HG02840 (cell line): ENCODE results near the gene MEGF9.
"Not testable (repeated sequence)": the region's sequence is repeated elsewhere in the genome, so short reads cannot be mapped to it uniquely, and the experiment has no call there.

Experiments
- ATAC-seq: cut with Tn5 transposase; IDR thresholded peaks from one replicate; pipeline ENCODE4 v1.9.1; 2021; ENCODE audit warnings: mild to moderate bottlenecking, moderate library complexity, moderate number of reproducible peaks; ENCODE audit not compliant: unreplicated experiment, low FRiP score

Gene MEGF9

GRCh38 chr9:120628925-120629497 lies 85.3 kb downstream of the MEGF9 start:
- not testable (repeated sequence) for ATAC-seq

- no peak for ATAC-seq
These were observed 85.9 kb downstream of the MEGF9 start for GRCh38 chr9:120628207-120628924.

GRCh38 chr9:120627073-120627472 lies 87.2 kb downstream of the MEGF9 start:
- no peak for ATAC-seq

- ATAC-seq, result no peak
These were observed 87.8 kb downstream of the MEGF9 start for GRCh38 chr9:120626512-120626911.

GRCh38 chr9:120625222-120625621 lies 89.0 kb downstream of the MEGF9 start:
- ATAC-seq, result no peak

- no peak for ATAC-seq
These were observed 91.5 kb downstream of the MEGF9 start for GRCh38 chr9:120622790-120623189.

- ATAC-seq, result no peak
These were observed 92.3 kb downstream of the MEGF9 start for GRCh38 chr9:120621941-120622340.

GRCh38 chr9:120619751-120620655 lies 94.3 kb downstream of the MEGF9 start:
- ATAC-seq, result no peak

GRCh38 chr9:120616966-120617935 lies 97.0 kb downstream of the MEGF9 start:
- ATAC-seq, result no peak

- no peak for ATAC-seq
These were observed 102.1 kb downstream of the MEGF9 start for GRCh38 chr9:120612218-120612617.

- no peak for ATAC-seq
These were observed 102.6 kb downstream of the MEGF9 start for GRCh38 chr9:120611690-120612068.

GRCh38 chr9:120610975-120611689 lies 103.1 kb downstream of the MEGF9 start:
- ATAC-seq, result no peak

- ATAC-seq, result no peak
These were observed 104.6 kb downstream of the MEGF9 start for GRCh38 chr9:120609636-120610035.

GRCh38 chr9:120608421-120608820 lies 105.8 kb downstream of the MEGF9 start:
- ATAC-seq, result no peak

- ATAC-seq, result no peak
These were observed 110.7 kb downstream of the MEGF9 start for GRCh38 chr9:120603591-120603990.

- no peak for ATAC-seq
These were observed 111.3 kb downstream of the MEGF9 start for GRCh38 chr9:120603010-120603409.

GRCh38 chr9:120593955-120594277 lies 120.4 kb downstream of the MEGF9 start:
- no peak for ATAC-seq

GRCh38 chr9:120593250-120593954 lies 120.9 kb downstream of the MEGF9 start:
- ATAC-seq, result no peak

GRCh38 chr9:120592210-120592609 lies 122.1 kb downstream of the MEGF9 start:
- no peak for ATAC-seq
